SK-N-SH (cell line): ENCODE measurements around the gene NEDD1. TPM values are rescaled to one million over a fixed set of nuclear protein-coding genes. Genes with fewer than 3 reads are reported as not detected.

Experiments used
- CTCF ChIA-PET: fragments of 300-600, 350-600 bp; formaldehyde crosslinking; extraction: SDS; loops from one replicate; lab custom pipeline; 2021; lab: Yijun Ruan, JAX
- POLR2A ChIA-PET: fragments of 350-600 bp; sonication (Branson Sonifier 250); formaldehyde crosslinking; extraction: SDS; loops from one replicate; lab custom pipeline; 2020; ENCODE audit warnings: antibody characterized with exemption, inconsistent platforms; lab: Yijun Ruan, JAX
- DNase-seq: peaks from one replicate; pipeline ENCODE4 v3.0.0; 2012
- H2AFZ ChIP-seq: fragments of 200-600 bp; sonication (generic); 2 replicates; pipeline ENCODE4 v1.8.1; 2016; ENCODE audit warnings: antibody characterized with exemption, mild to moderate bottlenecking, low read depth
- H3F3A ChIP-seq: fragments of 200-600 bp; sonication (generic); replicated peaks from 2 replicates; pipeline ENCODE3; 2016; ENCODE audit warnings: antibody characterized with exemption, mild to moderate bottlenecking; ENCODE audit not compliant: insufficient read depth
- H3K27ac ChIP-seq, 2 experiments: fragments of 200-500 bp in 1 of 2; fragments of 200-600 bp in 1 of 2; sonication (Bioruptor generic) in 1 of 2; sonication (generic), shearing (Covaris generic) in 1 of 2; 2 replicates each; pipeline versions ENCODE4 v1.5.1 to v1.6.1; 2014 to 2016; ENCODE audit warnings: low read depth in 2 of 2, inconsistent platforms in 1 of 2, low read length in 1 of 2, mild to moderate bottlenecking in 1 of 2, mixed read lengths in 1 of 2
- H3K27me3 ChIP-seq: fragments of 200-600 bp; sonication (generic), shearing (Covaris generic); 2 replicates; pipeline ENCODE4 v1.6.1; 2016; ENCODE audit warnings: mixed run types; ENCODE audit not compliant: insufficient read depth
- H3K36me3 ChIP-seq, 2 experiments: fragments of 200-500 bp in 1 of 2; fragments of 200-600 bp in 1 of 2; sonication (Bioruptor generic) in 1 of 2; sonication (generic) in 1 of 2; replicated peaks in 1 of 2; 2 replicates each; pipeline versions ENCODE3 to v1.5.1; 2014 to 2016; ENCODE audit warnings: low read length in 1 of 2, mild to moderate bottlenecking in 1 of 2; ENCODE audit not compliant: insufficient read depth in 2 of 2, control insufficient read depth in 1 of 2
- H3K4me1 ChIP-seq, 2 experiments: fragments of 200-500 bp in 1 of 2; fragments of 200-600 bp in 1 of 2; sonication (Bioruptor generic) in 1 of 2; sonication (generic), shearing (Covaris generic) in 1 of 2; 2 replicates each; pipeline versions ENCODE4 v1.5.1 to v1.6.1; 2014 to 2016; ENCODE audit warnings: low read depth in 1 of 2, low read length in 1 of 2, mixed run types in 1 of 2; ENCODE audit not compliant: insufficient read depth in 2 of 2, control insufficient read depth in 1 of 2
- H3K4me2 ChIP-seq: fragments of 200-600 bp; sonication (generic), shearing (Covaris generic); 2 replicates; pipeline ENCODE4 v1.6.1; 2017; ENCODE audit warnings: mixed run types
- H3K4me3 ChIP-seq, 2 experiments: fragments of 200-500 bp in 1 of 2; fragments of 200-600 bp in 1 of 2; sonication (Bioruptor generic) in 1 of 2; sonication (generic), shearing (Covaris generic) in 1 of 2; 2 replicates each; pipeline versions ENCODE4 v1.5.1 to v1.8.1; 2014 to 2016; ENCODE audit warnings: low read depth in 2 of 2, inconsistent platforms in 1 of 2, low read length in 1 of 2, mild to moderate bottlenecking in 1 of 2, mixed read lengths in 1 of 2, moderate library complexity in 1 of 2
- H3K79me2 ChIP-seq: fragments of 200-600 bp; sonication (generic); 2 replicates; pipeline ENCODE4 v1.8.1; 2017; ENCODE audit warnings: mild to moderate bottlenecking; ENCODE audit not compliant: insufficient read depth
- H3K9ac ChIP-seq: fragments of 200-600 bp; sonication (generic); 2 replicates; pipeline ENCODE4 v1.6.1; 2017; ENCODE audit warnings: mixed run types
- H3K9me2 ChIP-seq: fragments of 200-600 bp; sonication (generic); 2 replicates; pipeline ENCODE4 v1.6.1; 2017; ENCODE audit warnings: mixed run types
- H3K9me3 ChIP-seq: fragments of 200-600 bp; sonication (generic); 2 replicates; pipeline ENCODE4 v1.6.1; 2017; ENCODE audit warnings: mixed run types, mild to moderate bottlenecking, moderate library complexity
- H4K20me1 ChIP-seq: fragments of 200-600 bp; sonication (generic); 2 replicates; pipeline ENCODE4 v1.6.1; 2017; ENCODE audit warnings: mild to moderate bottlenecking, mixed run types; ENCODE audit not compliant: insufficient read depth
- CTCF ChIP-seq: fragments of 200-600 bp; sonication (generic); IDR thresholded peaks from 2 replicates; pipeline ENCODE4 v1.6.1; 2017; ENCODE audit warnings: antibody characterized with exemption, mild to moderate bottlenecking, moderate library complexity
- ELF1 ChIP-seq: IDR thresholded peaks from 2 replicates; pipeline ENCODE4 v1.4.0; 2012
- EZH2phosphoT487 ChIP-seq: fragments of 200-600 bp; sonication (generic); IDR thresholded peaks from 2 replicates; pipeline ENCODE4 v1.6.1; 2017; ENCODE audit warnings: low read depth, mixed run types, mild to moderate bottlenecking, antibody characterized with exemption, moderate library complexity, borderline replicate concordance
- FOSL2 ChIP-seq: IDR thresholded peaks from 2 replicates; pipeline ENCODE4 v1.4.0; 2012; ENCODE audit warnings: low read depth, mild to moderate bottlenecking, moderate library complexity, borderline replicate concordance
- FOXM1 ChIP-seq: IDR thresholded peaks from 2 replicates; pipeline ENCODE4 v1.4.0; 2012; ENCODE audit warnings: low read depth, mild to moderate bottlenecking
- NFIC ChIP-seq: IDR thresholded peaks from 2 replicates; pipeline ENCODE4 v1.4.0; 2012; ENCODE audit warnings: borderline replicate concordance
- NRF1 ChIP-seq: IDR thresholded peaks from 2 replicates; pipeline ENCODE4 v1.6.1; 2012; ENCODE audit warnings: low read depth, mild to moderate bottlenecking, low read length
- PBX3 ChIP-seq: IDR thresholded peaks from 2 replicates; pipeline ENCODE4; 2012
- POLR2AphosphoS5 ChIP-seq: IDR thresholded peaks from 2 replicates; pipeline ENCODE4 v1.6.1; 2012; ENCODE audit warnings: low read depth, low read length
- REST ChIP-seq: IDR thresholded peaks from 2 replicates; pipeline ENCODE4 v1.6.1; 2012; ENCODE audit warnings: mild to moderate bottlenecking, low read depth, low read length, moderate library complexity
- RFX5 ChIP-seq: IDR thresholded peaks from 2 replicates; pipeline ENCODE4 v1.6.1; 2012; ENCODE audit warnings: mild to moderate bottlenecking, improper control_type of control experiment, low read length
- RXRA ChIP-seq: IDR thresholded peaks from 2 replicates; pipeline ENCODE4 v1.4.0; 2012; ENCODE audit warnings: low read depth, mild to moderate bottlenecking, borderline replicate concordance
- SMC3 ChIP-seq: IDR thresholded peaks from 2 replicates; pipeline ENCODE4 v1.6.1; 2012; ENCODE audit warnings: low read depth, low read length, improper control_type of control experiment
- TAF1 ChIP-seq: IDR thresholded peaks from 2 replicates; pipeline ENCODE4 v1.6.1; 2012; ENCODE audit warnings: low read depth, mild to moderate bottlenecking, low read length, moderate library complexity, borderline replicate concordance
- USF1 ChIP-seq: IDR thresholded peaks from 2 replicates; pipeline ENCODE4 v1.4.0; 2012; ENCODE audit warnings: low read depth, borderline replicate concordance
- WGBS: methylation state at CpG from one replicate; pipeline ENCODE4 v1.1.6; 2017; ENCODE audit warnings: low lambda C conversion rate; 5-methylcytosine and 5-hydroxymethylcytosine counted together
- polyA plus RNA-seq, 3 experiments: library from polyadenylated mRNA; depleted of rRNA; stranded (reverse); fragments of >200 nt; gene quantifications; 2 replicates each; pipeline ENCODE4 v1.2.3, GENCODE V29; 2012
- TF ChIP-seq, protein P1 (sequence below): IDR thresholded peaks from 2 replicates; pipeline ENCODE4 v1.4.0; 2012; ENCODE audit warnings: low read depth

Gene NEDD1
- polyA plus RNA-seq, 1 of the 3 experiments (the other 2 are of a cell fraction) = 6.0 TPM

DNA sequence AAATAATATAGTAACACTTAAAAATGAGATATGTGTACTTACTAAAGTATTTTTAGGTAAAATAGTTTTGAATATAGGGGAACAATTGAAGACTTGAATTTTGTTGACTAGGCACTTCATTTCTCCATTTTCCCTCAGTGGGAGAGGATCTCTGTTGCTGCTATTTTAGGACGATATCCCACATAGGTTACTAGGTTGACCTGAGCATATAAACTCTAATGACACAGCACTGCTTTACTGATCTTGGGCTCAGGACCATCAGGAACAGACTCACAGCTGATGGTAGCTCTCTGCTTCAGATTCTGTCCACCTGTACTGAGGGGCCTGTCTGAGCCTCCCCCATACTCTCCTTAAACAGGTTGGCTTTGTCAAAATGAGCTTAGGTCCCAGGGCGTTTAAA lies 5.9 kb downstream of the NEDD1 start (continued):
- no peak for TF ChIP-seq RFX5

DNA sequence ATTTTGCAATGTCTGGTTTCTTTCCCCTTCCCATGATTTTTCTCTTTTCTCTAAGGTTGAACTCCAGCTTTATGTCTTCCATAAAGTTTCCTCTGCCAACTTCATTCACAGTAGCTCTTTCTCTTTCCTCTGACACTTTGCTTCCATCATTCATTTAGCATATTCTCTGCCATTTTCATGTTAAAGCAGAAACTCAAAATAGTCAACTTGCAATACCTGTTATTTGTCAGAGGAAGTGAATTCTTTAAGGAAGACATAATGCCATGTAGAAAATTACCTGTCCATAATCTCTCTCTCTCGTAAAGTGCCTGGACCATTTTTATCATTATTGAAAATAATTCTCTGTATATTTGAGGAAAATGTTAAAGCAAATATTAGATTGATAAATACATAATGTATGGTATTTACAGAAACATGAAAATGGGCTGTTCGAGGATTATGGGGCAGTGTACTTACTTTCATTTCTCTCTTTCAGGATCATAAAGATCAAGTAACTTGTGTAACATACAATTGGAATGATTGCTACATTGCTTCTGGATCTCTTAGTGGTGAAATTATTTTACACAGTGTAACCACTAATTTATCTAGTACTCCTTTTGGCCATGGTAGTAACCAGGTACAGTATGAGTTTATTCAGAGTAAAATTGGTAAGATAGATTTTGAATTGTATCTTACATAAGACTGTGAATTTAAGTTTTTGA lies 12.6 kb downstream of the NEDD1 start:
- peaks cover 30% of the 10 kb centered on the region; the same call in 1 of the 2 replicates for H3K79me2 ChIP-seq

More for the DNA sequence above, 12.6 kb downstream of the NEDD1 start:
- Histone ChIP-seq H3K4me2 (no peak overlapping the region), H3K9me2 (no peaks in the 10 kb centered on the region), H3K9ac (no peak overlapping the region), H3K27ac (no peak overlapping the region; a peak in 1 of 4 replicates), H4K20me1 (no peaks in the 10 kb centered on the region), H3F3A (no peaks in the 10 kb centered on the region), H3K27me3 (no peaks in the 10 kb centered on the region), H3K36me3 (peaks cover 8 to 35% of the 10 kb centered on the region in 2 experiments), H3K9me3 (peaks cover 4% of the 10 kb centered on the region; the same call in 1 of the 2 replicates), H3K4me3 (no peak overlapping the region), H3K4me1 (no peaks in the 10 kb centered on the region; a peak in 1 of 4 replicates), H2AFZ (no peak overlapping the region)
- no peak for DNase-seq
- ChIA-PET POLR2A (no interaction called here), CTCF (interaction anchor here (1.3 kb wide), 1 partner anchor 20 kb away, joined by 3 read pairs; no protein-coding TSS in a partner anchor)
- TF ChIP-seq USF1 = no peak
- TF ChIP-seq FOSL2 = no peak
- no peak for TF ChIP-seq NFIC
- TF ChIP-seq ELF1 = no peak
- TF ChIP-seq NRF1 = no peak
- TF ChIP-seq SMC3 = no peak
- TF ChIP-seq TAF1 = no peak
- no peak for TF ChIP-seq FOXM1
- TF ChIP-seq CTCF = no peak
- no peak for TF ChIP-seq POLR2AphosphoS5
- TF ChIP-seq PBX3 = no peak
- no peak for TF ChIP-seq REST
- TF ChIP-seq, protein P1, sequence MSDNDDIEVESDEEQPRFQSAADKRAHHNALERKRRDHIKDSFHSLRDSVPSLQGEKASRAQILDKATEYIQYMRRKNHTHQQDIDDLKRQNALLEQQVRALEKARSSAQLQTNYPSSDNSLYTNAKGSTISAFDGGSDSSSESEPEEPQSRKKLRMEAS = no peak
- no peak for TF ChIP-seq RXRA
- TF ChIP-seq EZH2phosphoT487 = no peak
- 91% methylated on average over 2 of the region's 2 CpGs for WGBS
